ENCODE data around the gene DNMBP.

DNMBP gene

DNA sequence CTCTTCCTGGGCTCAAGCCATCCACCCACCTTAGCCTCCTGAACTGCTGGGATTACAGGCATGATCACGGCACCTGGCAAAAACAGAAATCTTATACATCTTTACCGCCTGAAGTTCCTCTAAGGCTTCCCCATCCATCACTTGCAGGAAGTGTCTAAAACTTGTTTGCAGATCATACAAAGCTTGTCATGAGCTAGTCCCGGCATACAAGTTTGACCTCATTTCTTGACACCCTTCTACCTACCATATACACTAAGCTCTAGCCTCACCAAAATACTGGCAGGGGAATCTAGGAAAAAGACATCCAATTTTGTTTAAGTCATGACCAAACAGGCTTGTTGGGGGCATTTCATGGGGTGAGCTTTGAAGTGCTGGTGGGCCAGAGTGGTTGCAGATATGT, 14.5 kb downstream of the DNMBP start:
- no peak for TF ChIP-seq FOXP2 (optimal IDR thresholded peaks at IDR 0.05; ENCODE audit: borderline replicate concordance, extremely low read depth, extremely low read length, insufficient read depth)
- TF ChIP-seq, protein P1, sequence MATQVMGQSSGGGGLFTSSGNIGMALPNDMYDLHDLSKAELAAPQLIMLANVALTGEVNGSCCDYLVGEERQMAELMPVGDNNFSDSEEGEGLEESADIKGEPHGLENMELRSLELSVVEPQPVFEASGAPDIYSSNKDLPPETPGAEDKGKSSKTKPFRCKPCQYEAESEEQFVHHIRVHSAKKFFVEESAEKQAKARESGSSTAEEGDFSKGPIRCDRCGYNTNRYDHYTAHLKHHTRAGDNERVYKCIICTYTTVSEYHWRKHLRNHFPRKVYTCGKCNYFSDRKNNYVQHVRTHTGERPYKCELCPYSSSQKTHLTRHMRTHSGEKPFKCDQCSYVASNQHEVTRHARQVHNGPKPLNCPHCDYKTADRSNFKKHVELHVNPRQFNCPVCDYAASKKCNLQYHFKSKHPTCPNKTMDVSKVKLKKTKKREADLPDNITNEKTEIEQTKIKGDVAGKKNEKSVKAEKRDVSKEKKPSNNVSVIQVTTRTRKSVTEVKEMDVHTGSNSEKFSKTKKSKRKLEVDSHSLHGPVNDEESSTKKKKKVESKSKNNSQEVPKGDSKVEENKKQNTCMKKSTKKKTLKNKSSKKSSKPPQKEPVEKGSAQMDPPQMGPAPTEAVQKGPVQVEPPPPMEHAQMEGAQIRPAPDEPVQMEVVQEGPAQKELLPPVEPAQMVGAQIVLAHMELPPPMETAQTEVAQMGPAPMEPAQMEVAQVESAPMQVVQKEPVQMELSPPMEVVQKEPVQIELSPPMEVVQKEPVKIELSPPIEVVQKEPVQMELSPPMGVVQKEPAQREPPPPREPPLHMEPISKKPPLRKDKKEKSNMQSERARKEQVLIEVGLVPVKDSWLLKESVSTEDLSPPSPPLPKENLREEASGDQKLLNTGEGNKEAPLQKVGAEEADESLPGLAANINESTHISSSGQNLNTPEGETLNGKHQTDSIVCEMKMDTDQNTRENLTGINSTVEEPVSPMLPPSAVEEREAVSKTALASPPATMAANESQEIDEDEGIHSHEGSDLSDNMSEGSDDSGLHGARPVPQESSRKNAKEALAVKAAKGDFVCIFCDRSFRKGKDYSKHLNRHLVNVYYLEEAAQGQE (IDR thresholded peaks at IDR 0.05; ENCODE audit: insufficient read depth in 1 of 2, low read depth in 2 of 2, low read length in 2 of 2), result no peak
- no peak for TF ChIP-seq POLR2AphosphoS5 (IDR thresholded peaks at IDR 0.05; ENCODE audit: low read depth, low read length)
- TF ChIP-seq TAF1 (IDR thresholded peaks at IDR 0.05; ENCODE audit: borderline replicate concordance, insufficient read depth, low read length), result no peak
- no peak for TF ChIP-seq SIN3A (IDR thresholded peaks at IDR 0.05; ENCODE audit: borderline replicate concordance, insufficient read depth, low read length)

DNA sequence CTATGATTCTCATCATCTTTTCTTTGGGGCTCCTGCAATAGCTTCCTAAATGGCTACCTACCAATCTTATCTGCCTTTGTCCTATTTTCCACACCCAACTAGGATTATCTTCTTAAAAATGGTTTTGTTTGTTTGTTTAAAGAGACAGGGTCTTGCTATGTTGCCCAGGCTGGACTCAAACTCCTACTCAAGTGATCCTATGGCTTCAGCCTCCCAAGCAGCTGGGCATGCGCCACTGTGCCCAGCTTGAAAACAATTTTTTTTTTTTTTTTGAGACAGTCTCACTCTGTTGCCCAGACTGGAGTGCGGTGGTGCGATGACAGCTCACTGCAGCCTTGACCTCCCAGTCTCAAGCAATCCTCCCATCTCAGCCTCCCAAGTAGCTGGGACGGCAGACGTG, 14.9 kb downstream of the DNMBP start:
- TF ChIP-seq POLR2AphosphoS5 (IDR thresholded peaks at IDR 0.05; ENCODE audit: low read depth, low read length) (no peak), FOXP2 (optimal IDR thresholded peaks at IDR 0.05; ENCODE audit: borderline replicate concordance, extremely low read depth, extremely low read length, insufficient read depth) (no peak), SIN3A (IDR thresholded peaks at IDR 0.05; ENCODE audit: borderline replicate concordance, insufficient read depth, low read length) (no peak), TAF1 (IDR thresholded peaks at IDR 0.05; ENCODE audit: borderline replicate concordance, insufficient read depth, low read length) (no peak)
- TF ChIP-seq, protein P1 (IDR thresholded peaks at IDR 0.05; ENCODE audit: insufficient read depth in 1 of 2, low read depth in 2 of 2, low read length in 2 of 2), result no peak

DNA sequence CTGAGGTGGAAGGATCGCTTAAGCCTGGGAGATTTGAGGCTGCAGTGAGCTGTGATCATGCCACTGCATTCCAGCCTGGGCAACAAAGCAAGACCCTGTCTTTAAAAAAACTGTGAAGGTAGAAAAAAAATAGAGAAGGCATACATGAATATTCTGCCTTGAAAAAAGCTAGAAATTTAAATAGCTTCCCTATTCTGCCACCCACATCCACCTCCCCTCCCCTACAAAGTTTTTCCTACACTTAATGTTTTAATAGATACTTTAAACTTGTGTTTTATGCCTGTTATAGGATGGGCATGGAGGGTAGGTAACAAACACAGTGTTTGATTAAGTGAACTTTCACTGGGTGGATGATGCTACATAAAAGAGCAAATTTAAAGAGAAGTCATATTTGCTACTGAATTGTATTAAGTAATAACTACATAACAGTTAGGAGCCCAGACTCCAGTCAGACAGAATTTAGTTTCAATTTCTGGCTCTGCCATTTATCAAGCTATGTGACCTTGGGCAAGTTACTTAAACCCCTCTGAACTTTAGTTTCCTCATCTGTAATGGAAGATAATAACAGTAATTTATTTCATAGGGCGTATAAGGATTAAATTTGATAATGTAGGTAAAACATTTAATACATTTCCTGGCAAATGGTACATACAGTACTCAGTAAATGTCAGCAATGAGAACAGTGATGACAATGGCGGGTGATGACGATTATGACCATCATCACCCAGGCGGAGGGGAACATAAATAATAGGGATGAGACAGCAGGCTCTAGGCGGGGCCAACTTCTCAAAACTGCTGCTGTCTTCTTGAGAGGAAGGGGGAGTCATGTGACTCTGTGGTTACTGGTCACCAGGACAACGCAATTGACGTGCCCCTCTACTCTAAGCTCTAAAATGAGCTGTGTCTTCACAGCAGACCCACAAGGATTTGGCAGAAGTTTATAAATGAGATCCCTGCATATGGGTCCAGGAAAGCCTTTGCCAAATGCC, 15.8 kb downstream of the DNMBP start:
- TF ChIP-seq SIN3A (IDR thresholded peaks at IDR 0.05; ENCODE audit: borderline replicate concordance, insufficient read depth, low read length) (no peak), TAF1 (IDR thresholded peaks at IDR 0.05; ENCODE audit: borderline replicate concordance, insufficient read depth, low read length) (no peak)
- TF ChIP-seq, protein P1 (IDR thresholded peaks at IDR 0.05; ENCODE audit: insufficient read depth in 1 of 2, low read depth in 2 of 2, low read length in 2 of 2), result no peak

DNA sequence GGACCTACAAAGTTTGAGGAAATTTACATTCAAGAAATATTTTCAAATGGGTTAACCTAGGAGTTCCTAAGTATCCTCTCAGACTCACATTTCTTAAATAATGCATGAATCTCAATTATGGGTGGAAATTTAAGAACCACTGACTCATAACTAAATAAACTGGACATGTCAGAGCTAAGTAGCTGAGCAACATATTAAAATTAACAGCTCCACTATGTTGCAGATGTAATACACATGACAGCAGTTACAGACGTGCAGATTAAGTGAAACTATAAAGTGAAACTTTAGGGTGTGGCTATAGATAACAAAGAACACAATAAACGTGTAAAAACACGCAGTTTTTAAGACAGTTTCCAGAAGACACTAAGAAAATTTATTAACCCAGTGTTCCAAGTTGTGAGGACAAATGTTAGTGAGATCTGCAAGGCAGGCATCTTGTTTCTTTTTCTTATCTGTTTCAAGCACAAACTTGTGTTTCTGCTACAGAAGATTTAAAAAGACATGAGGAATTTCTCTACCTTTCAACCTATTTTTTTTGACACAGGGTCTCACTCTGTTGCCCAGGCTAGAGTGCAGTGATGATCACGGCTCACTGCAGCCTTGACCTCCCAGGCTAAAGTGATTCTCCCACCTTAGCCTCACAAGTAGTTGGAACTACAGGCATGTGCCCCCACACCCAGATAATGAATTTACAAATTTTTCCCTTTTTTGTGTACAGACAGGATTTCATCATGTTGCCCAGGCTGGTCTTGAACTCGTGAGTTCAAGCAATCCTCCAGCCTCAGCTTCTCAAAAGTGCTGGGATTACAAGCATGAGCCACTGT, 25.3 kb downstream of the DNMBP start:
- TF ChIP-seq SIN3A (IDR thresholded peaks at IDR 0.05; ENCODE audit: borderline replicate concordance, insufficient read depth, low read length) (no peak), FOXP2 (optimal IDR thresholded peaks at IDR 0.05; ENCODE audit: borderline replicate concordance, extremely low read depth, extremely low read length, insufficient read depth) (no peak), POLR2AphosphoS5 (IDR thresholded peaks at IDR 0.05; ENCODE audit: low read depth, low read length) (no peak)

DNA sequence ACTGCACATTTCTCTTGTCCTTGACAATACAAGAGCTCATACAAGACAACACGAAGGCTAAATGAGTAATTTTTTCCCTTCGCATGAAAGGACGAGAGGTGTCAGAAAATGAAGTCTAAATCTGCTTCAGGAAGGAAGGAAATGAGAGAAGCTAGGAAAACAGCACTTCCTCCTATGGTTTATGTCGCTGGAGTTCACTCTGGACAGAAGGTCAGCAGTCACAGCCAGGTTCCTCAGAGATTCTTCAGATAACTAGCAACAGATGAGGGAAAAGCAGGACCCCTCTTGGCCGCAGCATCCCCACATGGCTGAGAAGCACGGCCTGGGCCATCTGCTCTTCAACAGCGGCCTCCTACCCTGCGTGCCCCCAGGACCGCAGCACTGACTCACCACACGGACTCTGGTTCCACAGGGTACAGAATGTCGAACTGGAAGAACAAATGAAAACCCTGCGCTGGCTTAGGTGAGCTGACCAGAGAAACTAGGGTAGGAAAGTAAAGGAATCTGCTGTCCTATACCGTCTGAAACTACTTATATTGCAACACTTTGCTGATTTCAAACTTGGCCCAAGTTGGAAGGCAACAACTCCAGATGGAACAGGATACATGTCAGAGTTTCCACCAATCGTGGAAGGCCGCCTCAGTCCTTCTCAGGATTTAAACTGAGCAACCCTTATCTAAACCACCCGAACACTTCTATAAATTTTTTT, 26.3 kb downstream of the DNMBP start:
- TF ChIP-seq, protein P1 (IDR thresholded peaks at IDR 0.05; ENCODE audit: insufficient read depth in 1 of 2, low read depth in 2 of 2, low read length in 2 of 2), result 0 out of 4 replicates have a peak, but pooled peaks of 1 of the 2 experiments have one; percentile 28
- no peak for TF ChIP-seq SIN3A (IDR thresholded peaks at IDR 0.05; ENCODE audit: borderline replicate concordance, insufficient read depth, low read length)

Data from PFSK-1 (cell line).